A549 treated with CpdA at 1 μM for 4 hours (cell line): ENCODE data around the gene GPR15. TPM values are rescaled to one million over a fixed set of nuclear protein-coding genes. Genes with fewer than 3 reads are reported as not detected.

Experiments
- total RNA-seq: library from RNA; stranded (reverse); fragments of 200-300 nt; extraction: Qiagen RNA extraction; gene quantifications from 5 replicates; pipeline ENCODE4 v1.2.3, GENCODE V29; 2022; ENCODE audit warnings: low read depth

GPR15 gene
- not detected in 5 replicates for total RNA-seq

GRCh38 chr3:98531622-98532274, at the start of gene GPR15:
Gene GPR15 (plus strand): TSS chr3:98531978. CDS start chr3:98532034, 56 bp downstream.

GRCh38 chr3:98497381-98497780, 34.4 kb upstream of the GPR15 start, which contains the start of gene OR5K2:
Gene OR5K2 (plus strand): TSS chr3:98497681. CDS start chr3:98497681, 0 bp downstream.

GRCh38 chr3:98522544-98523281, 9.1 kb upstream of the GPR15 start, which contains the start of gene CLDND1:
Gene CLDND1 (minus strand): TSS chr3:98522902. CDS start chr3:98521424, 1,478 bp downstream.

Other genes with a start within 250 kb of the GPR15 start
- not detected in 5 replicates for gene OR5H2, start 249.5 kb upstream of the GPR15 start, total RNA-seq
- not detected in 5 replicates for gene OR5K4, start 178.1 kb upstream of the GPR15 start, total RNA-seq
- gene OR5K3, start 141.3 kb upstream of the GPR15 start, total RNA-seq, result not detected in 5 replicates
- gene OR5K1, start 68.8 kb upstream of the GPR15 start, total RNA-seq, result not detected in 5 replicates
- gene OR5K2, start 34.3 kb upstream of the GPR15 start, total RNA-seq, result not detected in 5 replicates
- 40.5 to 67.3 TPM (median 58.8 TPM) in 5 replicates for gene CLDND1, start 9.1 kb upstream of the GPR15 start, total RNA-seq
- 21.5 to 25.8 TPM (median 23.2 TPM) in 5 replicates for gene CPOX, start 61.6 kb downstream of the GPR15 start, total RNA-seq
- gene ST3GAL6, start 231.4 kb downstream of the GPR15 start, total RNA-seq, result 0.60 to 1.9 TPM (median 0.91 TPM) in 5 replicates